Kidney capillary endothelial cell (primary cell): ENCODE measurements around the gene LANCL2.
A peak's percentile ranks its signal among the peaks of the same experiment; 100 is the strongest.
"Not testable (repeated sequence)": the region's sequence is repeated elsewhere in the genome, so short reads cannot be mapped to it uniquely, and the experiment has no call there.

Experiments used
- DNase-seq: peaks from one replicate; pipeline ENCODE4 v3.0.0-alpha.2; 2018; ENCODE audit warnings: low spot score

LANCL2 gene

GRCh38 chr7:55405856-55406541 is 40.9 kb downstream of the LANCL2 start:
- DNase-seq, result no peak

- no peak for DNase-seq
Measured at GRCh38 chr7:55409482-55410225, 44.5 kb downstream of the LANCL2 start.

DNA sequence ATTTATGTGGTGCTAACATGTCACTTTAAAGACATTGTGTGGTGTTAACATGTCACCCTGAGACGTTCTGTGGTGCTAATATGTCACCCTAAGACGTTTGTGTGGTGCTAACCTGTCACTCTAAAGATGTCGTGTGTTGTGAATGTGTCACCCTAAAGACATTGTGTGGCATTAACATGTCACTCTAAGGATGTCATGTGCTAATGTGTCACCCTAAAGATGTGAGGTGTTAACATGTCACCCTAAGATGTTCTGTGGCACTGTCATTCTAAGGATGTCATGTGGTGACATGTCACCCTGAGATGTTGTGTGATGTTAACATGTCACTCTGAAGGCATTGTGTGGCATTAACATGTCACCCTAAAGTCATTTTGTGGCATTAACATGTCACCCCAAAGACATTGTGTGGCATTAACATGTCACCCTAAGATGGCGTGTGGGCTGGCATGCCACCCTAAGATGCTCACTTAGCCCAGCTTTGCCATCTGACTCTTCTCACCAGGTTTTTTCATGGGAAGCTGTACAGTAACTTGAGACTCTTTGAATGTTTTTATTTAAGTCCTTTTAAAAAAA is 45.6 kb downstream of the LANCL2 start:
- no peak for DNase-seq

- no peak for DNase-seq
Measured at GRCh38 chr7:55411844-55412243, 46.7 kb downstream of the LANCL2 start.

GRCh38 chr7:55413442-55413841 is 48.3 kb downstream of the LANCL2 start:
- DNase-seq, result no peak

- peak; percentile 70 for DNase-seq
Measured at GRCh38 chr7:55415173-55415778, 50.1 kb downstream of the LANCL2 start.

DNA sequence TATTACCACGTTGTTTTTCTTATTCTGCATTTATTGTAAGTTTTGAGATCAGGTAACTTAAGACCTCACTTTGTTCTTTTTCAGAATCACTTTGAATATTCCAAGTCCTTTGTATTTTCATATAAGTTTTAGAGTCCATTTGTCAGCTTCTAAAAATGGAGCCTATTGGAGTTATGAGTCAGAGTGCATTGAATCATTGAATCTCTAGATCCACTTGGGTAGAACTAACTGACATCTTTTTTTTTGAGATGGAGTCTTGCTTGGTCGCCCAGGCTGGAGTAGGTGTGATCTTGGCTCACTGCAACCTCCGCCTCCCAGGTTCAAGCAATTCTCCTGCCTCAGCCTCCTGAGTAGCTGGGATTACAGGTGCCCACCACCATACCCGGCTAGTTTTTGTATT is 52.3 kb downstream of the LANCL2 start:
- not testable (repeated sequence) for DNase-seq

DNA sequence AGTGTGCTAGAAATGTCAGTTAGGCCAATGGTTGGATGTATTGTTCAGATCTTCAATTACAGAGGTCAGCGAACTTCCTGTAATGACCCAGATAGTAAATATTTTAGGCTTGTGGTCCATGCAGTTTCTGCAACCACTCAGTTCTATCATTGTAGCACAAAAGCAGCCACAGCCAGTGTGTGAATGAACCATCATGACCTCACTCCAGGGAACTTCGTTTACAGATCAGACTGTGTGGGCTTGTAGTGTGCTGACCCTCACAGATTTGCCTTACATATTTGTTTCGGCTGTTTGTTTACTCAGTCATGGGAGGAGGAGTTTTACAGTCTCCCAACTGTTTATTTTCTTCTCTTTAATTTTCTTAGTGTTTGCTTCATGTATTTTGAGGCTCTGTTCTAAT is 55.4 kb downstream of the LANCL2 start:
- no peak for DNase-seq

DNA sequence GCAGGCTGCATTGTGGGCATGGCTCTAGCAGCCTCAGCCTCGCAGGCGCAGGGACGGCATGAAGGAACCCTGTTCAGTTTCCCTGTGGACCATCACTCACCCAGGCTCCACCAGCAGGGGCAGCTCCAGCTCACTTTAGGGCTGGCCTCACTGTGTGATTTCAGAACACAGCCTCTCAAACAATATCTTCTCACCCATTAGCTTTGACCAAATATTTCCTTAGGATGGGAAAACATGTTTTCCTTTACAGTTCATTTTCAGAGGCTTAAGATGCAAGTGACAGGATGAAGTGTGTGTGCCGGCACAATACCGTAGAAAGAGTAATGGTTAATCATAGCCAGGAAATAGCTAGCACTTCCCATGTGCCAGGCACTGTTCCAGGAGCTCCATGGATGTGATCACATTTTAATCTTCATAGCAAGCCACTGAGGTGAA is 58.2 kb downstream of the LANCL2 start:
- DNase-seq, result peak; percentile 82

DNA sequence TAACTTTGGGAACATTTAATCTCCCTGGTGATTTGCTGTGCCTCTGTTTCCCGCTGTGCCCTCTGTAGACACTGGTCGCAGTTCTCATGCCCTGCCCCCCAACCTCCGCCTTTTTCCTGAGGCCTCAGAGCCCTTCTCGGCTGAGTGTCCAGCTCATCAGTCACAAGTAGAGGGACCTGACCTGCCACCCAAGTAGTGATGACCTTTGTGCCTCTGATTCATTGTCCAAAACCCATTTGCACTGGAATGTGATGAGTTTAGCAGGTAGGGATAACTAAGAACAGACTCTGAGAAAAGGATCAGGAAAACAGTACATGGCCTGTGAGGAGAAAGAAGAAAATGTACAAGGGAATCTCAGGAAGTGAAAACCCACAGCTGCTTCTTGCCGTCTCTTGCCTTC is 58.8 kb downstream of the LANCL2 start:
- DNase-seq, result no peak

GRCh38 chr7:55425141-55425752 is 60.1 kb downstream of the LANCL2 start:
- no peak for DNase-seq

DNA sequence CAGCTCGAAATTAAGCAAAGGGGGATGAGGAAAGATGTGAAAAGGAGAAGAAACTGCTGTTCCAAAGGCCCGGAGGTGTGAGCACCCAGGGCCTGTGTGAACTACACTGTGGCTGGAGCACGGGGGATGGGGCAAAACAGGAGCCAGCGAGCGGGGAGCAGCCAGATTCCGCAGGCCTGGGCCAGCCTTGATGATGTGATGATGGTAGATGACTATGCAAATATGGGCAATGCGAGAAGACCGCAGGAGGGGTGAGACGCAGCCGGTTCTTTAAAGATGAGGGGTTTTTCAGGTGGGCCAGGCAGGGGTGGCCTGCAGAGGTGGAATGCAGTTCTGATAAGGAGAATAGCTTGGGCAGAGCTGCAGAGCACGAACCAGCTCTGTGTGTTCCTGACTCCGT is 61.5 kb downstream of the LANCL2 start:
- DNase-seq, result no peak

GRCh38 chr7:55427342-55427741 is 62.2 kb downstream of the LANCL2 start:
- DNase-seq, result no peak

- no peak for DNase-seq
Measured at GRCh38 chr7:55427800-55428199, 62.7 kb downstream of the LANCL2 start.

- DNase-seq, result no peak
Measured at GRCh38 chr7:55429835-55430499, 64.8 kb downstream of the LANCL2 start.

GRCh38 chr7:55431898-55432297 is 66.8 kb downstream of the LANCL2 start:
- DNase-seq, result no peak

GRCh38 chr7:55432506-55432905 is 67.4 kb downstream of the LANCL2 start:
- no peak for DNase-seq

DNA sequence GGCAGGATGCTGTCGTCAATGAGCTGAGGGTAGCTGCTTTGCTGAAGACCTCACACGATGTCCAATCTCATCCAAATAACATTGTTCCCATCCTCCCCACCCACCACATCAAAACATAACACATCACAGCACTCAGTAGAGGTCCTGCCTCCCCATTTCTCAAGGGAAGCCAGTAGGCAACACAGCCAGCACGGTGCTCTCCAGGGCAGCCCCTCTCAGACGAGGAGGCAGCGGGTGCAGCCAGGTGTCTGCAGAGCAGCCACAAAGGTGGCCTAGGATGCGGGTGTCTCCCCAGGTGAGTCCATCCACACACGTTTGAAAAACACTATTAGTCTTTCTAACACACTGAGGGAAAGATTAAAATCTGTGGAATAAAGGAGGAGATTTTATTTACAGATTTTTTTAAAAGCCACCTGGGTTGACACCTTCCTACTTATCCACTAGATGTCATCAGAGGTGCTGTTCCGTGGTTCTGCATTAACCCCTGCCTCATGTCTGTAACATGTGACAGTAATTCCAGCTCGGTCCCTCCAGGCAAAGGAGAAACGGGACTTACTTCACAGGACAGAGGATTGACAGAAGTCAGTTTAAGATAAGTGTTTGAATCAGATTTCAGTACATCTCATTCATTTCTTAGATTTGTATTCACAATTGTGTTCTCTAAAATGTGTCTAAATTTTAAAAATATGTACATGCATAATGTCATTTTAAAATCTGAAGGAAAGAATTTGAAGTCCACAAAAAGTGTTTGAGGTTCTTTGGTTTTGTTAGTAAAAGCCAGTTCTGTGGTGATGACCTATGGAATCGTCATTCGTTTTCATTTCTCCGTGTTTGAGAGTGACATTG is 68.0 kb downstream of the LANCL2 start:
- no peak for DNase-seq

DNA sequence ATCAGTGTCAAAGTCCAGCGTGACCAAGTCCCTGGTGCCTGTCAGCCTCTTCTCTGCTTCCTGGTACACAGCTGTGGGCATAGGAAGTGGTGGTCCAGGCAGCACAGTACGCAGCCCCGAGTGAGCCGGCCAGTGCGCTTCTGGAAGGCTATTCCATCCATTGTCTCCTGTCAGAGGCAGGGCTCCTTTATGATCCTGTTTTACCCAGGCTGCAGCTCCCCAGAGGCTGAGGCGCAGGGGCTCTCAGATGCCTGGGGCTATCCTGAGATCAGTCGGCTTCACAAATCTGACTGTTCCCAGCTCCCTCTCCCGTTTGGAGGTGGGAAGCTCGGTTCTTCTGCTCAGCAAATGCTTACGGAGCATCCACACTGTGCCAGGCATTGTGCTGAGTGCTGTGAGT is 70.3 kb downstream of the LANCL2 start:
- no peak for DNase-seq

DNA sequence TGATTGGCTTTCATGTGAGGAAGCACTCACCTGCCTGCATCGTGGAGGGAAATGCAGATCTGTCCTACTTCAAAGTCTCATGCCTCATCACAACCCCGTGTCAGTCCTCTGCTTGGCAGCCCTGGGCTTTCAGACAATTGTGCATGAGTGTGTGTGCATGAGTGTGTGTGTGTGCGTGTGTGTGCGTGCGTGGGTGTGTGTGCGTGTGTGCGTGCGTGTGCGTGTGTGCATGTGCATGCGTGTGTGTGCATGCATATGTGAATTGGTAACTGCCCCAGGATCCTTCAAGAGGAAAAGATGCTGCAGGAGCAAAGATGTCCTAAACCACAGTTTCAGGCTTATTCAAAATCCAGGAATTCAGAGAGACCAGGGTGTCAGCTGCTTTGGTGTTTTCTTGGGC is 71.3 kb downstream of the LANCL2 start:
- DNase-seq, result no peak

GRCh38 chr7:55437375-55437774 is 72.2 kb downstream of the LANCL2 start:
- no peak for DNase-seq
